ENCODE data around the gene GIPC1.
A peak's percentile ranks its signal among the peaks of the same experiment; 100 is the strongest.
"Not testable (repeated sequence)": the region's sequence is repeated elsewhere in the genome, so short reads cannot be mapped to it uniquely, and the experiment has no call there.

GIPC1 gene

DNA sequence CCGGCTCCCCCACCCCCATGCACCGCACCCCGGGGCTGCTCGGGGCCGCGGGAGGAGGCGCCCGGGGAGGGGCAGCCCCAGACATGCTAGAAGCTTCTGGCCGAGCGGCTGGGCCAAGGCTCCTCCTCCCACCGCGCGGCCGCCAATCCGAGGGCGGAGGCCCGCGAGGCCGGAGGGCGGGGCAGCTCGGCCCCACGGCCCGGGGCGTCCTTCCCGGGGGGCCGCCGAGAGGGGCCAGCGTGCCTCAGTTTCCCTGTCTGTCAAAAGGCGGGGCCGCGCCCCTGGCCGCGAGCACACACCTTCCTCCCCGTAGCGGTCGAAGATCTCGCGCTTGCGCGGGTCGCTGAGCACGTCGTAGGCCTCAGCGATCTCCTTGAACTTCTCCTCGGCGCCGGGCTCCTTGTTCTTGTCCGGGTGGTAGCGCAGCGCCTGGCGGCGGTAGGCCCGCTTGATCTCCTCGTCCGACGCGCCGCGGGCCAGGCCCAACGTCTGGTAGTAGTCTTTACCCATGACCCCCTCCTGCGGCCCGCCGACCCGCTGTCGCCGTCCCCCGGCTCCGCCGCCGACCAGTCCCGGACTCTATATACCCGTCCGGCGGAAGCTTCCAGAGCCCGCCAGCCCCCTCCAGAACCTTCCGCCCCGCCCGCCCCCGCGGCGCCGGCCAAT lies 22.0 kb upstream of the GIPC1 start, which contains the start of gene DNAJB1:
Gene DNAJB1 (minus strand): TSS at position 558 of the 666 bp plus-strand sequence. CDS start 48 bp downstream, at position 510.
- no peak for DNase-seq (ENCODE audit: low read depth)

DNA sequence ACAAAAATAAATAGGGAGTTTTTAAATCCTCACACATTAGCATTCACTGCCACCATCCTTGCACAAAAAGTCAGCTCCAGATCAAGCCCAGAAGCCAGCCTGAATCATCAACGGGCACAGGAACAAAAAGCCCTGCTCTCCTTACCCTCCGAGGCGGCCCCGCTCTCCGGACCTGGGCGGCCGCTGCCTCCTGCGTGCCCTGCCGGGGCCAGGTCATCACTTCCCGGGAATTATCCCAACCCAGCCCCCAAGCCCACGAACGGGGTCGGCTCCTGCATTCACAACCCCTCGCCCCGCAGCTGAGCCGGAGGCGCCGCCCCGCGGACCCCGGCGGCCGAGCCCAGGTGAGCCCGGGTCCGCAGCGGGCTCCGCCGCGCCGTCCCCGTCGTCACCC lies 21.5 kb upstream of the GIPC1 start:
- no peak for DNase-seq (ENCODE audit: low read depth)

DNA sequence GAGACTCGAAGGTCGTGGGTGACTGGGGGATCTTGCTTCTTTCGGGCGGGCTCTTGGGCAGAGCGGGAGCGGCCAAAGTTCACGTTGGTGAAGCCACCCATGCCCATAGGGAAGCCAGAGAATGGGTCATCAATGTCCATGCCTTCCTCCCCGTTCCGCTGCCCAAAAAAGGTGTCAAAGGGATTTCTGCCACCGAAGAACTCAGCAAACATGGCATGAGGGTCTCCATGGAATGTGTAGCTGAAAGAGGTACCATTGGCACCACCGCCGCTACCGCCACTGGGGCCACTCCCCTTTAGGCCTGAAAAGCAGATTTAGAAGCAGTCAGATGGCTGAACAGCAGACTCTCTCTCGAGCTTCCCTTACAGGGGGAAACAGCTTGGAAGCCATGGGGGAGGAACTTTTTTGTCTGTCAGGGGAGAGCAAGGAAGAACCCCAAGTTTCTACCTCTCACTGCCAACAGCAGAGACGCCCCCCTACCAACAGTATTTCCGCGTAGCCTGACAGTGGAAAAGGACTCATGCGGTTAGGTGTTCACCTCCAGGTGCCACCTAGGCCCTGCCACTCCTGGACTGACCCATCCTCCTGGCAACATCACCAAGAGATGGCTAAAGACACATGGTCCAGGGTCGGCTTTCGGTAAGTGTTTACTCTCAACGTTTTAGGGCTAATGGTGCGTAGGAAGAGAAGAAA lies 21.0 kb upstream of the GIPC1 start:
- DNase-seq (ENCODE audit: low read depth) = no peak

GRCh38 chr19:14516048-14516534 lies 20.2 kb upstream of the GIPC1 start:
- DNase-seq (ENCODE audit: low read depth) = no peak

DNA sequence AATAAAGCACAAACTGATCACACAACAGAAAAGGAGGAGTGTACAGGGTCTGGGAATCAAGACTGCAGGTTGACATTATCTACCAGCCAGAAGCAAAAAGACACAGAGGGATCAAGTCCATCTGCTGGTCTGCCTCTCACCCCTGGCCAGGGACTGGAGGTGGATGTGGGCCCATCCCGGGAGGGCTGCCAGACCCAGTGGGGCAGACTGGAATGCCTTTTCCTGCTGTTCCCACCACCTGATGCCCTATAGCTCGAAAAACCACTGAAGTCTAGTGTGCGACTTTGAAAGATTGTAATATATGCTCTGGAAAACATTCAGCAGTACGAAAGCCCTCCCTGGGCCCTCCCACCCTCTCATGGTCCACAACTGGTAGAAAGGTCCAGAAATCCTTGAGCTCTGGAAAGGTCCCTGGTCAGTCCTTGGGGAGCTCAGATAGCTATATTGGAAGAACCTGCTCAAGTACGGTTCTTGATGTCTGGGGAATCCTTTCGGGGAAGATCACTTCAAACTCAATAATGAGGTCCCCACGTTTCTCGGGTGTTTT lies 19.6 kb upstream of the GIPC1 start:
- DNase-seq (ENCODE audit: low read depth) = no peak

GRCh38 chr19:14514215-14514863 lies 18.4 kb upstream of the GIPC1 start:
- DNase-seq (ENCODE audit: low read depth) = no peak

GRCh38 chr19:14512406-14512961 lies 16.6 kb upstream of the GIPC1 start:
- no peak for DNase-seq (ENCODE audit: low read depth)

GRCh38 chr19:14511229-14511593 lies 15.3 kb upstream of the GIPC1 start:
- DNase-seq (ENCODE audit: low read depth) = no peak

DNA sequence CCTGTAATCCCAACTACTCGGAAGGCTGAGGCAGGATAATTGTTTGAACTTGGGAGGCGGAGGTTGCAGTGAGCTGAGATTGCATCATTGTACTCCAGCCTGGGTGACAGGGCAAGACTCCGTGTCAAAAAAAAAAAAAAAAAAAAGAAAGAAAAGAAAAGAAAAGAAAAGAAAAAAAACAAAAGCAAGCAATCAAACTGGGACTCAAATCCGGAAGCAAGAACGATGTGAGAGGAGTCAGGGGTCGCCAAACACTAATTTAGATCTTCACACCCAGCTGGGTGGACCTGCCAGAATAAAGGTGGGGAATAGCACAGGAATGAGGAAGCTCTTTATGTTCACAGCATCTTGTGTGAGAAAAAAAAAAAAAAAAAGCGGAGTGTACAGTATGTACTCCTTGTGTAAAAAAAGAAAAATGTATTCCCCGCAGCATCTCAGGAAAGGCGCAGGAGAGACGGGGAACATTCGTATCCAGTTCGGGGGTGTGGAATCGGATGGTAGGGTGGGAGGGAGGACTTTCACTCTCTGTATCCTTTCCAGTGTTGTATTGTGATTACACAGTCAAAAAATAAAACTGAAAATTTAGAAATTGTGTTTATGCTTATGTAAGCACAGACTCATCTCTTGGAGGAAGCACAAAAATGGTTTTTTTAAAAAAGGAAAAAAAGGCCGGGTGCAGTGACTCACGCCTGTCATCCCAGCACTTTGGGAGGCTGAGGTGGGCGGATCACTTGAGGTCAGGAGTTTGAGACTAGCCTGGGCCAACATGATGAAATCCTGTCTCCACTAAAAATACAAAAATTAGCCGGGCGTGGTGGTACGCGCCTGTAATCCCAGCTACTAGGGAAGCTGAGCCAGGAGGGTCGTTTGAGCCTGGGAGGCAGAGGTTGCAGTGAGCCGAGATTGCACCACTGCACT lies 14.6 kb upstream of the GIPC1 start:
- DNase-seq (ENCODE audit: low read depth) = no peak

DNA sequence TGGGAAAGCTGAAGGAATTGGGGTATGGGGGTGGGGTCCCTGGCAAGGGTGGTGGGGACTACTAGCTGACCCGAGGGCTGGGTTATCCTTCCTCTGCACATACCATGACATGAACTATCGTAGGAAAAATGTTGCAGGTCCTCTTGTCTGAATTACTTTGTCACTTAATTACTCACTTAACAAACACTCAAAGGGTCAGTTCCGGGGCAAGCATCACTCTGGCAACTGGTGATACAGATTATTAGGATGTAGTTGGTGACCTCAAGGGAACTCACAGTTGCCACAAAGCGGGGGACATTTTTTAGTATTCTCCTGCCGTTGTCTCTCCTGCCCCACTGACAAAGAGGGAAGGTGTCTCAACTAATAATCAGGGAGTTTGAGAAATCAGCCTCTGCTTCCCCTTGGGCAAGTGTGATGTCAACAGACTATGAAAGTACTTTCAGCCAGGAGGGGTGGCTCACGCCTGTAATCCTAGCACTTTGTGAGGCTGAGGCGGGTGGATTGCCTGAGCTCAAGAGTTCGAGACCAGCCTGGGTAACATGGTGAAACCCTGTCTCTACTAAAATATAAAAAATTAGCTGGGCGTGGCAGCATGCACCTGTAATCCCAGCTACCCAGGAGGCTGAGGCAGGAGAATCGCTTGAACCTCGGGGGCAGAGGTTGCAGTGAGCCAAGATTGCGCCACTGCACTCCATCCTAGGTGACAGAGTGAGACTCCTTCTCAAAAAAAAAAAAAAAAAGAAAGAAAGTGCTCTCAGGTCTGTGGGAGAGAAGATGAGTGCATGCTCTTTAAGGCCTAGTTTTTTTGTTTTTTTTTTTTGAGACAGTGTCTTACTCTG lies 12.0 kb upstream of the GIPC1 start:
- DNase-seq (ENCODE audit: low read depth) = no peak

DNA sequence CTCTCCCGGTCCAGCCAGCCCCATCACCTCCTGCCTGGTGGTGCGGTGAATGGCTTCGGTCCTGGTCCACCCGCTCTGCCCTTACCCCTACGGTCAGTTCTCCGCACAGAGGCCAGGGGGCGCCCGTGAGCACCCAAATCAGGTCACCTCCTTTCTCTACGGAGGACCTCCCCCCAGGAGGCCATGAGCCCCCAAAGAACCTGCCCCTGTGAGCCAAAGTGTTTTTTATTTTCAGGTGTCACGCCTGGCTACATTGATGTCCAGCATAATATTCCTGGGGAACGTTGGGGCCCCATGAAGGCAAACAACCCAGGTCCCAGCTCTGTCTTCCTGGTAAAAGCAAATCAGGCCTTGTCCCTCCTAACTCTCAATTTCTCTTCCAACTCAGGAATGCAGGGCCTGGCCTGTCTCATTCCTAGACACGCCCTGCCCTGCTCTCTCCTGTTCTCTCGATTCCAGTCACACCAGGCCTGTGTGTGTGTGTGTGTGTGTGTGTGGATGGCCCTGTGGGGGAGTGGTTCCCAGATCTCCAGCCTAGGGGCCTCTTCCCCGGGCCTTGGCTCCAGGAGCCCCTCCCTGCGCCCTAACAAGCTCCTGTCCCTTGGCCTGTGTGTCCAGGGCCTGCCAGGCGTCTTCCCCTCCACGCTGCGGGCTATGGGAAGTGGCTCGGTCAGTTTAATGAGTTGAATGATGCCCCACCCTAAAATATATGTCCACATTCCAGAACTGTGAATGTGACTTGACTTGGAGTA lies 9.7 kb upstream of the GIPC1 start:
- DNase-seq (ENCODE audit: low read depth) = peak; percentile 42

DNA sequence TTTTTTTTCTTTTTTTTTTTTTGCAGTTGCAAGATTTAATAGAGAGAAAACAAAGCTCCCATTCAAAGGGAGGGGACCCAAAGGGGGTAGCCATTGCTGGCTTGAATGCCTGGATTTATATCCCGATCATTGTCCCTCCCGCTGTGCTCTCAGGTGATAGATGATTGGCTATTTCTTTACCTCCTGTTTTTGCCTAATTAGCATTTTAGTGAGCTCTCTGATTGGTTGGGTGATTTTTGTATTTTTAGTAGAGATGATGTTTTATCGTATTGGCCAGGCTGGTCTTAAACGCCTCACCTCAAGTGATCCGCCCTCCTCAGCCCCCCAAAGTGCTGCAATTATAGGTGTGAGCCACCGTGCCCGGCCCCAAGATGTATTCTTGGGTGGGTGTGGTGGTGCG lies 8.6 kb upstream of the GIPC1 start:
- not testable (repeated sequence) for DNase-seq (ENCODE audit: low read depth)

- DNase-seq (ENCODE audit: low read depth) = no peak
Measured at GRCh38 chr19:14503285-14503684, 7.4 kb upstream of the GIPC1 start.

DNA sequence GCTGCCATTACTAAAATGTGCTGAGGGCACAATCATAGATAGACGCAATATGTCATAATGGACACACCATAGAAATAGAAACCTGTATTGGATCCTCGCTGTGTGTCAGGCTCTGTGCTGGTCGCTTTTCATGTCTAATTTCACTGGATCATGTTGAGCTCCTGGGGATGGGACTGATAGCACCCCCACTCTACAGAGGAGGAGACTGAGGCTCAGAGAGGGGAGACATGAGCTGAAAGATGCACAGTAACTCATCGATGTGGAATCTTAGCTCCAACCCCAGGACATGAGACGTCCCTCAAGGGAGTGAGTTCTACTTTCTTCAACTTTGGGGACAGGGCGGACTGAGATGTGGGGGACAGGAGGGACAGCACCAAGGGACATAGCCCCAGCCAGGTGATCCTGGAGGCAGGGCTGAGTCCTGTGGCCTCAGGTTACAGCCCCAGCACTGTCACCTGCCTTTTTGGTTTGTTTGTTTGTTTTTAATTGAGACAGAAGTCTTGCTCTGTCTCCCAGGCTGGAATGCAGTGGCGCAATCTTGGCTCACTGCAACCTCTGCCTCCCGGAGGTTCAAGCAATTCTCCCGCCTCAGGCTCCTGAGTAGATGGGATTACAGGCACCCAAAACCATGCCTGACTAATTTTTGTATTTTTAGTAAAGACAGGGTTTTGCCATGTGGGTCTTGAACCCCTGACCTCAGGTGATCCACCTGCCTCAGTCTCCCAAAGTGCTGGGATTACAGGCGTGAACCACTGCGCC lies 6.6 kb upstream of the GIPC1 start:
- DNase-seq (ENCODE audit: low read depth) = no peak

DNA sequence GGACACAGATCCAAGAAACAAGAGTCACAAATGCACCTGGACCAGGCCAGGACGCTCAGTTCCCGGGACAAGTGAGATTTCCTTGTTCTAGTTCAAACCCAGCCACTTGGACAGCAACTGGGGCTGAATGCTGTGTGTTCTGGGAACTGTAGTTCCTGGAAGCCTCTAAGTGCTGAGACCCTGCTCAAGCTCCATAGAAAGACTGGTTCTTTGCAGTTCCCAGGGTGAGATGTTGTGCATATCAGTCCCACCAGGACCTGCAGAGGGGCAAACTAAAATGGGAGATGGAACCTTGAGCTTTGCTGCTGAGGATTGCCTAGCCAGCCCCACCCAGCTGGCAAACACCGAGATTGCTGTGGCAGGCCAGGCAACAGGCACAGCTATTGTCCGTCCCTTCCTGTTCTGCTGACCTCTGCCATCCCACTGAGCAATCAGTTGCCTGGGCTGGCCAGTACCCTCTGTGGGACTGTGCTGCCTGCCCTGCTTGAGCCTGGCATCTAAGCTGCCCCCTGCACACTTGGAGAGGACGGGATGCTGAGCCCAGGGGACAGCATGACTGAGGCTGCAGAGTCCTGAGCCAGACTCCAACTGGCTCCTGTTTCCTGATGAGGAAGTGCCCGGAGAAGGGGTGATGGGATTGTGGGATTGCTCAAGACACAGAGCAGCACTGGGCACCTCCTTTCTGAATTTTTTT lies 1.4 kb upstream of the GIPC1 start:
- DNase-seq (ENCODE audit: low read depth) = no peak

- DNase-seq (ENCODE audit: low read depth) = no peak
Measured at GRCh38 chr19:14496834-14497227, 904 bp upstream of the GIPC1 start.

DNA sequence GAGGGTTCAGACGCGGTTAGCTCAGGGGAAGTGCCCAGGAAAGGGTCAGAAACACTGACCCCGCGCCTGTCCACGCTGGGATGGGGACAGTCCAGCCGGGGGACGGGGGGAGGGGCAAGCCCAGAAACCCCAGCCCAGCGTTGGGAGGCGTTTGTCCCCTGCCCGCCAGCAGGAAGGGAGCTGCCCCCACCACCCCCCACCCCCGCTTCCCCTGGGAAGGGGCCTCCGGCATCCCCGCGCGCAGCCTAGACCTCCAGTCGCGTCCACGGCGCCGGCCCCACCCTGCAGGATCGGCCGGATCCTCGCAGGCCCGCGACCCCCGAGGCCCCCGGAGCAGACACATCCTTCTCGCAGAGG lies 277 bp downstream of the GIPC1 start:
- DNase-seq (ENCODE audit: low read depth) = no peak

DNA sequence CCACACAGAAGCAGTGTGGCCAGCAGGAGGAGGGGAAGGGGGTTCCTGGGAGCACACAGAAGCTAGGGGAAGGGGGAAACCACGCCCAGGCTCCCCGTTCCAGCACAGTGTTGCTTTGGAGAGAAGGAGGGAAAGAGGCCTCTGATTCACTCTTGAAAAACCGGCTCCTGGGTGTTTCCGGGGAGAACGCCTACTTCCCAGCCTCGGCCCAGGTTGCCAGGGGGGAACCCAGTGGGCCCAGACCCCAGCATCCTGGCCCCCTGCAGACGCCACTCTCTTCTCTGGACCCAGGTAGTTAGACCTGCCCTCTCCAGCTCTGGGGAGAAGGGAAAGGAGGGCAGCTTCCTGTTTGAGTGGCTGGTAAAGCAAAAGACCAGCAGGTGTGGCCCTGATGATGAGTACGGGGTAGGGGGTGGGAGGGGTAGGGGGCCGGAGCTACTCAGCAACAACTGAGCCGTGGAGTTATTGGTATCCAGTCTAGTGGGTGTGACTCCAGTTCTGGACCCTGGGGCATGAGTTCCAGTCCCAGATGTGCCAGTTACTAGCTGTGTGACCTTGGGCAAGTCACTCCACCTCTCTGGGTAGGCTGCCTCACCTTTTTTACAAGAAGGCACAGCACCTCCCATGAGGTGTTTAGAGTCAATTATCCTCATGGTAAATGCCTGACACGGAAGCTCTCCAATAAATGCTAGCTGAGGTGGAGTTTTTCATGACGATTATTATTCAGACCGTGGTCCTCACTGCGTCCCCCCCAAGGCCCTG lies 836 bp downstream of the GIPC1 start:
- DNase-seq (ENCODE audit: low read depth) = no peak

Measured in stimulated activated CD8-positive, alpha-beta memory T cell treated with anti-CD3 and anti-CD28 coated beads, Interleukin-15, amount 100 ng/mL, for 24 hours (primary cell).